HG03558 (cell line): ENCODE results near the gene CDK5R1.
"Not testable (repeated sequence)": the region's sequence is repeated elsewhere in the genome, so short reads cannot be mapped to it uniquely, and the experiment has no call there.

ENCODE experiments used
- ATAC-seq: cut with Tn5 transposase; IDR thresholded peaks from one replicate; pipeline ENCODE4 v1.9.1; 2021; ENCODE audit warnings: moderate number of reproducible peaks; ENCODE audit not compliant: unreplicated experiment; ENCODE audit errors: extremely low read depth

Gene CDK5R1

DNA sequence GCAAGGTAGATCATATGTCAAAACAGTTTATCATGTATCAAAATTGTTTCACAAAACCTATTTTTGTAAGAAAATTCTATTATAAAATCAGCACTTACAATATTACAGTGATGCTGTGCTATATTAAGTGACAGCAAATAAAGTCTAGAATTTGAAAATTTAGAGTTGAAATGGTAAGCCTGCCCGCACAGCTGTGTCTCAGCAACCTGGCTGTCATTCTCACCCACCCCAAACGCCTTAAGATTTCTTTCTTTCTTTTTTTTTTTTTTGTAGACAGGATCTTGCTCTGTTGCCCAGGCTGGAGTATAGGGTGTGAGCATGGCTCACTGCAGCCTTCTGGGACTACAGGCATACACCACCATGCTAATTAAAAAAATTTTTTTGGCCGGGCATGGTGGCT, 26.8 kb downstream of the CDK5R1 start:
- ATAC-seq: no peak

- no peak for ATAC-seq
Observed at GRCh38 chr17:32514606-32515005, 27.8 kb downstream of the CDK5R1 start.

- ATAC-seq: peak; percentile 28
Observed at GRCh38 chr17:32515677-32516383, 29.0 kb downstream of the CDK5R1 start.

DNA sequence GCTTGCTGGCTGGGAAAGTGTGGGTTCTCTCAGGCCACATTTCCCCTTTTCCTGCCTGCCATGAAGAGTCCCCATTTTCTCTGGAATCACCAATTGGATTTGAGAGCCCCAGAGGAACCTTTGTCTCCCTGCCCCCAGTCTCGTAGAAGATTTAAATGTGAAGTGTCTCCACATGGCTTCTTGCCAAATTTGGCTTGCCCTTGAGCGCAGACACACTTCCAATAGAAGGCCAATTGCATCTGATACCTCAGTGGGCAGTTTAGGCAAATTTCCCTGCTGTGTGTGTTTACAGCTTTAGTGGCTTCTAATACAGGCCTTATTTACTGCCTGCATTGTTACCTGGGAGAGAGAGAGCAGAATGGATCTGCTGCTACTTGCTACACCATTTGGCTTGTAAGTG, 29.7 kb downstream of the CDK5R1 start:
- ATAC-seq: no peak

GRCh38 chr17:32516940-32517701, 30.3 kb downstream of the CDK5R1 start:
- ATAC-seq: no peak

- ATAC-seq: no peak
Observed at GRCh38 chr17:32517982-32518381, 31.2 kb downstream of the CDK5R1 start.

GRCh38 chr17:32518646-32519227, 31.9 kb downstream of the CDK5R1 start:
- no peak for ATAC-seq

- ATAC-seq: no peak
Observed at GRCh38 chr17:32519228-32520103, 32.7 kb downstream of the CDK5R1 start.

DNA sequence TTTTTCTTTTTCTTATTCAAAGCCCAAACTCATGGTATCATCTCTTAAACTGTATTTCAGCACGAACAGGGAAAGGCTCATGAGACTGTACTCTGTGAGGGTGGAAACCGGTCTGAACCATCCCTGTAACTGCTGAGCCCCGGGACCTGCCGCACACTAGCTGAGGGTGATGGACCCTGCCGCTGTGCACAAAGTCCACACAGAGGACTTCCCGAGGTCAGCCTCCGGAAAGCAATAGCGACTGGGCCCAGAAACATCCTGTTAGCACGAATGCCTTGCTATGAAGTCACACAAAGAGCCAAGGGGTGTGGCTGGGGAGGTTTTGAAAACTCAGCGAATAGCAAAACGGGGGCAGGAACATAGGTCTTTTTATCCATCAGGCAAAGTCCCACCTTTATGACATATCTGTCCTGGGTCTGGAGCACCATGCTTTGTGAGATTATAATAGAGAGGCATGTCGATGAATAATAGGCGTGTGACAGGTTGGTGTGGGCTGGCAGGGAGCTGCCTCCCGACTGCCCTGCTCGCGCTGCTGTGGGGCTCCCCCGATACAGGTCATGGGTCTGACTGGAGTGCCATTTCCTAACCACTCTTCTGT, 33.4 kb downstream of the CDK5R1 start:
- no peak for ATAC-seq

- ATAC-seq: no peak
Observed at GRCh38 chr17:32520737-32521404, 34.1 kb downstream of the CDK5R1 start.

- ATAC-seq: no peak
Observed at GRCh38 chr17:32523017-32523680, 36.4 kb downstream of the CDK5R1 start.

DNA sequence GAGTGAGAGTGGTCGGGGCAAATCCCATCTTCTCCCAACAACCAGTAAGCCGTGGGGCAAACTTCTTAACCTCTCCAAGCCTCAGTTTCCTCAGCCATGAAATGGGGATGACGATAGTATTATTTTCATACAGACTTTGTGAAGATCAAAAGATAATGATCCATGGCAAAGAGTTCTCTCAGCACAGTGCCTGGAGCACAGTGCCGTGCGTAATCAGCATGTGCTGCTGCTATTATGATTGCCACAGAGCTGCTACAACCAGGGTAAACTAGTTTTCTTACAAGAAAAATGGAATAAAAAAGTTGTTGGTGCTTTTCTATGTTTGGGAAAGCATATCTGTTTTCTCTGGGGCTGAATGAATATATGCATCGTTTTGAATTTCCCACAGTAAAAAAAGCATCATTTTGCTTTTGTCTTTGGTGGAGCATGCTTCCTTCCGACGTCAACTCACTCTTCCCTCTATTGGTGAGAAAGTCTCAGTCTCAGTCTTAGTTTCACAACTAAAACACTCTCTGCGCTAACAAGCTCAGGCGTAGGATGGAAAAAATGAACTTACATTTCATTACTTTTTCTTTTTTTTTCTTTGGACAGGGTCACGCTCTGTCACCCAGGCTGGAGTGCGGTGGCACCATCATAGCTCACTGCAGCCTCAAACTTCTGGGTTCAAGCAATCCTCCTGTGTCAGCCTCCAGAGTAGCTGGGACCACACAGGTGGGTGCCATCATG, 37.2 kb downstream of the CDK5R1 start:
- peak; percentile 28 for ATAC-seq

DNA sequence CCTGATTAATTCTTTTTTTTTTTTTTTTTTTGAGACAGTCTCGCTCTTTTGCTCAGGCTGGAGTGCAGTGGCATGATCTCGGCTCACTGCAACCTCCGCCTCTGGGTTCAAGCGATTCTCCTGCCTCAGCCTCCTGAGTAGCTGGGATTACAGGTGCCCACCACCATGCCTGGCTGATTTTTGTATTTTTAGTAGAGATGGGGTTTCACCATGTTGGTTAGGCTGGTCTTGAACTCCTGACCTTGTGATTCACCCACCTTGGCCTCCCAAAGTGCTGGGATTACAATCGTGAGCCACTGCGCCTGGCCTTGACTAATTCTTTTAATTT, 37.7 kb downstream of the CDK5R1 start:
- not testable (repeated sequence) for ATAC-seq

DNA sequence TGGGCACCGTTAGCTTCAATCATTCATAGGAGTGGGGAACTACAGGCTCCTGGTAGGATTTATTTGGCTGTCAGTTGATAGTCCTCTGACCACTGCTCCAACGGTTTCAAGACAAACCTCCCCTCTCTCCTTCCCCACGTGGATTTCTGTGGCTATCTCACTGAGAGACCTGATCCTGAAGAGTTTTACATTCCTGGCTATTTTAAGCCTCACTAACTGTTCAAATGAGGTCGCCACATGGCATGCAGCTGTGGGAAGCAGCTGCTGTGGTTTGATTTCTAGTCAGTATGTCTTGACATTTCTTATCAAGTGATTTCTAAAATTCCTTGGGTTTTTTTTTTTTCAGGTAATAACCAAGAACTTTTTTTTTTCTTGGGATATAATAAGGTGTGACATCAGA, 38.3 kb downstream of the CDK5R1 start:
- no peak for ATAC-seq

DNA sequence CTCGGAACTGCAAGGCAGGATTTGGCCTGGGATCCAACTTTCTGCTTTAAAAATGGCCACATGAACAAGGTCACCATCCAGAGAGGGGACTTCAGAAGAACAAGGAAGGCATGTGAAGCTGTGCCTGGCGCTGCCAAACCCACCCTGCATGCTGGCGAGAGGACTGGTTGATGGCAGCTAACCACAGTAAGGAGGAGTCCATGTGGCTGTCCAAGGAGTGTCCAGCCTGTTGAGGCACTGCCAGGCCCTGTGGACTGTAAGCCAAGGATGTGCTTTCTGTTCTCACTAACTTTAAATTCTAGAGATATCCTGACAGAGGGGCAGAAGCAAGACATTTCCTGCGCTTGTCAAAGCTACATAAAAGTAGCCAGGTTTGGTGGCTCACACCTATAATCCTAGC, 40.4 kb downstream of the CDK5R1 start:
- no peak for ATAC-seq

DNA sequence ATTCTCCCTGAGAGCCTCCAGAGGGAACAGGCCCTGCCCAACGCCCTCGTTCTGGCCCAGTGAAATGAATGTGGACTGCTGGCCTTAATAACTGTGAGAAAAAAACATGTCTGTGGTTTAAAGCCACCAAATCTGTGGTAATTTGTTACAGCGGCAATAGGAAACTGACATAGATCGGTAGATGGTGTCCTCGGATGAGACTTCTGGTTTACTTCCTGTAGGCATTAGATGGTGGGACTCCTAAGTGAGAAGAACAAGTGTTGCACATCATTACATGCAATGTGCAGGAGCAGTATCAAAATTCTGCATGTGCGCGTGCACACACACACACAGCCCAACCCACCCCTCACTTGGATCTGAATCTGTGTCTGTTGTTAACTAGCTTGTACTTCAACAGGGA, 42.0 kb downstream of the CDK5R1 start:
- ATAC-seq: no peak

- ATAC-seq: no peak
Observed at GRCh38 chr17:32529604-32530003, 42.8 kb downstream of the CDK5R1 start.

DNA sequence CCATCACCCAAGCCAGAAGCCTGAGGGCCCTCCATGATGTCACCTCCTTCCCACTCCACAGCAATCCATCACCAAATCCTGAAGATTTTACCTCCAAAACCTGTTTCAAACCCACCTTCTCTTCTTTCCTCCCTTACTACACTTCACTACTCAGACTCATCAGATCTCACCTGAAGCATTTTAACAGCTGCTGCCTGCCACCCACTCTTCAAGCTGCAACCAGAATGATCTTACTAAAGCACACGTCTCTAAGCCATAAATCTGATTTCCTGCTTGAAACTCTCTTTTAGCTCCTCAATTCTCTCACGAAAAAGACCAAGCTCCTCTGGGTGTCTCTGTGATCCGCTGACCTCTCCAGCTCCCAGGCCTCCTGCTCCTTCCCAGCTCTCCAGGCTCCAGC, 46.5 kb downstream of the CDK5R1 start:
- no peak for ATAC-seq
